Measurements from ENCODE around the gene INPP5B. TPM values are rescaled to one million over a fixed set of nuclear protein-coding genes. Genes with fewer than 3 reads are reported as not detected.

INPP5B gene
- total and polyA plus RNA-seq, 2 of the 13 experiments (the other 11 are each of a cell fraction or from before 2014, with no cell fraction given) = 9.0 to 9.8 TPM

DNA sequence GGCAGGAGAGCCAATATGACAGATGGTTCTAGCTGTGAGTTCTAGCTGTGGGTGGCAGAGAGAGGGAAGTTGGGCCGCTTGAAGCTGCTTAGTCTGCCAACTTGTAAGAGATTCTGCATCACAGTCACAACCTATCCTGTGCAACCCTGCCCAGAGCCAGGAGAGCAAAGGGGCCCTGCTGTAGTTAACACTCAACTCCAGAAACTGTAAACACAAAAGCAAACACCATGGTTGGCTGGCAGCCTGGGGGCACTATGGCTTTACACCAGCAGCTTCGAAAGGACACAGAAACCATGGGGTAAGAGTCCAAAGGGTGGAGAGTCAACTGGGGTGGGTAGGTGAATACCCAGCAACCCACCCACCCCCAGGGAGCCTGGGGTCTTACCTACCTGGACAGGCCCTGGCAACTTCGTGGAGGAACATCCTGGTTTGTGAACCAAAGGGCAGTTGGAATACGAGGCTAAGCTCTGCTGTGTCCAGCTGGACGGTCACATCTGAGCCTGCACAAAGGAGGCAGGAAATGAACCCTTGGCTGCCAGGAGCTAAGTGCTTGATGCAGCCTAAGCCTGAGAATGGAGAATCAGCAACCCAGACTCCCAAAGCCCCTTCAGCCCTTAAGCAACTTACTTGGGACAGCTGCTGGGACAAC is 6.4 kb downstream of the INPP5B start (continued):
- peak; percentile 37; the same call in 1 of the 2 replicates for TF ChIP-seq HDAC1 (CRISPR knock-in tag; IDR thresholded peaks at IDR 0.05)
- TF ChIP-seq ZFP62 (CRISPR knock-in tag; IDR thresholded peaks at IDR 0.05) = no peak
- no peak for TF ChIP-seq NR2F1 (CRISPR knock-in tag; IDR thresholded peaks at IDR 0.05)
- no peak for TF ChIP-seq AKAP8 (CRISPR knock-in tag; IDR thresholded peaks at IDR 0.05)
- TF ChIP-seq ZNF350 (CRISPR knock-in tag; IDR thresholded peaks at IDR 0.05; ENCODE audit: borderline replicate concordance, low read depth) = no peak
- TF ChIP-seq KDM2A (CRISPR knock-in tag; IDR thresholded peaks at IDR 0.05; ENCODE audit: borderline replicate concordance, low read depth) = no peak
- TF ChIP-seq, protein P1, sequence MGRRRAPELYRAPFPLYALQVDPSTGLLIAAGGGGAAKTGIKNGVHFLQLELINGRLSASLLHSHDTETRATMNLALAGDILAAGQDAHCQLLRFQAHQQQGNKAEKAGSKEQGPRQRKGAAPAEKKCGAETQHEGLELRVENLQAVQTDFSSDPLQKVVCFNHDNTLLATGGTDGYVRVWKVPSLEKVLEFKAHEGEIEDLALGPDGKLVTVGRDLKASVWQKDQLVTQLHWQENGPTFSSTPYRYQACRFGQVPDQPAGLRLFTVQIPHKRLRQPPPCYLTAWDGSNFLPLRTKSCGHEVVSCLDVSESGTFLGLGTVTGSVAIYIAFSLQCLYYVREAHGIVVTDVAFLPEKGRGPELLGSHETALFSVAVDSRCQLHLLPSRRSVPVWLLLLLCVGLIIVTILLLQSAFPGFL (CRISPR knock-in tag; IDR thresholded peaks at IDR 0.05) = no peak
- no peak for TF ChIP-seq SP140L (CRISPR knock-in tag; IDR thresholded peaks at IDR 0.05; ENCODE audit: borderline replicate concordance)
- TF ChIP-seq, protein P2, sequence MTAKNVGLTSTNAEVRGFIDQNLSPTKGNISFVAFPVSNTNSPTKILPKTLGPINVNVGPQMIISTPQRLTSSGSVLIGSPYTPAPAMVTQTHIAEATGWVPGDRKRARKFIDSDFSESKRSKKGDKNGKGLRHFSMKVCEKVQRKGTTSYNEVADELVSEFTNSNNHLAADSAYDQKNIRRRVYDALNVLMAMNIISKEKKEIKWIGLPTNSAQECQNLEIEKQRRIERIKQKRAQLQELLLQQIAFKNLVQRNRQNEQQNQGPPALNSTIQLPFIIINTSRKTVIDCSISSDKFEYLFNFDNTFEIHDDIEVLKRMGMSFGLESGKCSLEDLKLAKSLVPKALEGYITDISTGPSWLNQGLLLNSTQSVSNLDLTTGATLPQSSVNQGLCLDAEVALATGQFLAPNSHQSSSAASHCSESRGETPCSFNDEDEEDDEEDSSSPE (CRISPR knock-in tag; IDR thresholded peaks at IDR 0.05) = no peak
- TF ChIP-seq KDM6A (CRISPR knock-in tag; IDR thresholded peaks at IDR 0.05; ENCODE audit: low read depth) = no peak
- TF ChIP-seq ZBTB20 (CRISPR knock-in tag; IDR thresholded peaks at IDR 0.05; ENCODE audit: borderline replicate concordance, low read depth) = peak; percentile 35; the same call in 1 of the 2 replicates
- TF ChIP-seq JUN (CRISPR knock-in tag; IDR thresholded peaks at IDR 0.05) = no peak
- 0 out of 2 replicates have a peak, but pooled peaks have one; percentile 36 for TF ChIP-seq ZSCAN31 (CRISPR knock-in tag; IDR thresholded peaks at IDR 0.05; ENCODE audit: low read depth)
- no peak for TF ChIP-seq ZNF773 (CRISPR knock-in tag; IDR thresholded peaks at IDR 0.05; ENCODE audit: borderline replicate concordance)
- peak; percentile 32 for TF ChIP-seq GATAD2A (CRISPR knock-in tag; IDR thresholded peaks at IDR 0.05)
- TF ChIP-seq ZNF121 (CRISPR knock-in tag; IDR thresholded peaks at IDR 0.05) = no peak
- TF ChIP-seq, protein P3, sequence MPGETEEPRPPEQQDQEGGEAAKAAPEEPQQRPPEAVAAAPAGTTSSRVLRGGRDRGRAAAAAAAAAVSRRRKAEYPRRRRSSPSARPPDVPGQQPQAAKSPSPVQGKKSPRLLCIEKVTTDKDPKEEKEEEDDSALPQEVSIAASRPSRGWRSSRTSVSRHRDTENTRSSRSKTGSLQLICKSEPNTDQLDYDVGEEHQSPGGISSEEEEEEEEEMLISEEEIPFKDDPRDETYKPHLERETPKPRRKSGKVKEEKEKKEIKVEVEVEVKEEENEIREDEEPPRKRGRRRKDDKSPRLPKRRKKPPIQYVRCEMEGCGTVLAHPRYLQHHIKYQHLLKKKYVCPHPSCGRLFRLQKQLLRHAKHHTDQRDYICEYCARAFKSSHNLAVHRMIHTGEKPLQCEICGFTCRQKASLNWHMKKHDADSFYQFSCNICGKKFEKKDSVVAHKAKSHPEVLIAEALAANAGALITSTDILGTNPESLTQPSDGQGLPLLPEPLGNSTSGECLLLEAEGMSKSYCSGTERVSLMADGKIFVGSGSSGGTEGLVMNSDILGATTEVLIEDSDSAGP (CRISPR knock-in tag; IDR thresholded peaks at IDR 0.05; ENCODE audit: borderline replicate concordance) = no peak
- no peak for TF ChIP-seq FOXP1 (IDR thresholded peaks at IDR 0.05)
- peak; percentile 88 for TF ChIP-seq FOXP1 (CRISPR knock-in tag; IDR thresholded peaks at IDR 0.05)
- TF ChIP-seq, protein P4, sequence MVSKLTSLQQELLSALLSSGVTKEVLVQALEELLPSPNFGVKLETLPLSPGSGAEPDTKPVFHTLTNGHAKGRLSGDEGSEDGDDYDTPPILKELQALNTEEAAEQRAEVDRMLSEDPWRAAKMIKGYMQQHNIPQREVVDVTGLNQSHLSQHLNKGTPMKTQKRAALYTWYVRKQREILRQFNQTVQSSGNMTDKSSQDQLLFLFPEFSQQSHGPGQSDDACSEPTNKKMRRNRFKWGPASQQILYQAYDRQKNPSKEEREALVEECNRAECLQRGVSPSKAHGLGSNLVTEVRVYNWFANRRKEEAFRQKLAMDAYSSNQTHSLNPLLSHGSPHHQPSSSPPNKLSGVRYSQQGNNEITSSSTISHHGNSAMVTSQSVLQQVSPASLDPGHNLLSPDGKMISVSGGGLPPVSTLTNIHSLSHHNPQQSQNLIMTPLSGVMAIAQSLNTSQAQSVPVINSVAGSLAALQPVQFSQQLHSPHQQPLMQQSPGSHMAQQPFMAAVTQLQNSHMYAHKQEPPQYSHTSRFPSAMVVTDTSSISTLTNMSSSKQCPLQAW (CRISPR knock-in tag; IDR thresholded peaks at IDR 0.05) = no peak
- no peak for TF ChIP-seq ZNF567 (CRISPR knock-in tag; IDR thresholded peaks at IDR 0.05; ENCODE audit: borderline replicate concordance)
- TF ChIP-seq NFE2L2 (IDR thresholded peaks at IDR 0.05; ENCODE audit: low read length) = no peak
- no peak for TF ChIP-seq TAF15 (IDR thresholded peaks at IDR 0.05; ENCODE audit: low read depth, low read length, poor library complexity, severe bottlenecking)
